ENCODE data around the gene HAND2. TPM values are rescaled to one million over a fixed set of nuclear protein-coding genes. Genes with fewer than 3 reads are reported as not detected.

The HAND2 gene
- total RNA-seq, 4 donors from 2014 or later = 0.96 to 5.0 (median 3.3) TPM

DNA sequence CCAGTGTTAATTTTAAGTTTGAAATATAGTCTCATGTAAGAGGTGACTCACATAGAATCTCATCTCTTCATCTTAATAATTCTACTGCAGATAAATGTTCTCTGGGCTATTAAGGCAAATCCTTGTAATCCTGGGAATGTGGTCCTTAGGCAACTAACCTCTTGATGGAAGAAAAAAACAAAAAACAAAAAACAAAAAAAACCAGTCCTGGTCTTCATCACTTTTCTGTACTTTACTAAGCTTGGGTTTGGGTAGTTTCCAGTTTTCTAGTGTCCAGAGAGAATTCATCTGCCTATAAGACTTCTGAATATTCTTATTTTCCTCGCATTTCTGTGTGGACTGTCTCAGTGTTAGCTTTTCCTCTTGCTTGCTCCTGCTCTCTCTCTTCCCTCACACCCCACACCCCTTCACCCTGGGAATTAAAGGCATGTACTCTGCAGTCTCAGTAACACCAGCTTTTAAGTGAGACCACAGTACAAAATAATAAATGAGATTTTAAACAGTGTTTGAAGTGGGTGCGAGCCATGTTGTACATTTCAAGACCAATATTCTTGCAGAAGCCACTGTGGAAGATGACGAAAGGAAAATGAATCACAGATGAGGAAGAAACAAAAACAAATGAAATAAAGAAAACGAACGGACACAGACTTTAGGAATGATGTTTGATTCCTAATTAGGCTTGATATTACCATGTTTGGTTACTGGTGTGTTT, 51.7 kb downstream of the HAND2 start:
- Histone ChIP-seq H3K27ac (no peak overlapping the region), H3K27me3 (no peaks in the 10 kb centered on the region), H3K36me3 (no peaks in the 10 kb centered on the region), H3K4me3 (no peak overlapping the region), H3K9me3 (no peaks in the 10 kb centered on the region), H3K4me1 (no peaks in the 10 kb centered on the region)
- no peak for DNase-seq (ENCODE audit: low spot score in 2 of 2)
- TF ChIP-seq, protein P1, sequence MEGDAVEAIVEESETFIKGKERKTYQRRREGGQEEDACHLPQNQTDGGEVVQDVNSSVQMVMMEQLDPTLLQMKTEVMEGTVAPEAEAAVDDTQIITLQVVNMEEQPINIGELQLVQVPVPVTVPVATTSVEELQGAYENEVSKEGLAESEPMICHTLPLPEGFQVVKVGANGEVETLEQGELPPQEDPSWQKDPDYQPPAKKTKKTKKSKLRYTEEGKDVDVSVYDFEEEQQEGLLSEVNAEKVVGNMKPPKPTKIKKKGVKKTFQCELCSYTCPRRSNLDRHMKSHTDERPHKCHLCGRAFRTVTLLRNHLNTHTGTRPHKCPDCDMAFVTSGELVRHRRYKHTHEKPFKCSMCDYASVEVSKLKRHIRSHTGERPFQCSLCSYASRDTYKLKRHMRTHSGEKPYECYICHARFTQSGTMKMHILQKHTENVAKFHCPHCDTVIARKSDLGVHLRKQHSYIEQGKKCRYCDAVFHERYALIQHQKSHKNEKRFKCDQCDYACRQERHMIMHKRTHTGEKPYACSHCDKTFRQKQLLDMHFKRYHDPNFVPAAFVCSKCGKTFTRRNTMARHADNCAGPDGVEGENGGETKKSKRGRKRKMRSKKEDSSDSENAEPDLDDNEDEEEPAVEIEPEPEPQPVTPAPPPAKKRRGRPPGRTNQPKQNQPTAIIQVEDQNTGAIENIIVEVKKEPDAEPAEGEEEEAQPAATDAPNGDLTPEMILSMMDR (IDR thresholded peaks at IDR 0.05) = no peak
- no peak for TF ChIP-seq POLR2AphosphoS5 (IDR thresholded peaks at IDR 0.05)
- 62% methylated on average over 5 of the region's 5 CpGs for WGBS

- TF ChIP-seq EP300 (IDR thresholded peaks at IDR 0.05) (no peak), POLR2AphosphoS5 (IDR thresholded peaks at IDR 0.05) (no peak), POLR2A (IDR thresholded peaks at IDR 0.05) (no peak)
- TF ChIP-seq, protein P1 (IDR thresholded peaks at IDR 0.05) = no peak
- Histone ChIP-seq H3K27ac (no peak overlapping the region), H3K4me1 (no peaks in the 10 kb centered on the region), H3K27me3 (no peaks in the 10 kb centered on the region), H3K9me3 (no peaks in the 10 kb centered on the region), H3K36me3 (no peaks in the 10 kb centered on the region), H3K4me3 (no peak overlapping the region)
- DNase-seq (ENCODE audit: low spot score in 2 of 2) = no peak
- 73% methylated on average over 1 of the region's 1 CpG for WGBS
These were observed 53.0 kb downstream of the HAND2 start for GRCh38 chr4:173477016-173477415.

Other genes starting within 250 kb of the HAND2 start
- 10 to 100 TPM; 28.8 to 76.5 (median 34.2) TPM for gene HMGB2, start 195.9 kb downstream of the HAND2 start, total RNA-seq
- 10 to 100 TPM; 10.9 to 18.4 (median 16.0) TPM for gene SAP30, start 159.3 kb downstream of the HAND2 start, total RNA-seq
- gene SCRG1, start 131.1 kb downstream of the HAND2 start, total RNA-seq = under 1 TPM; 0.16 to 0.47 (median 0.29) TPM